Measurements from ENCODE around the gene ZNF823.

ZNF823 gene

DNA sequence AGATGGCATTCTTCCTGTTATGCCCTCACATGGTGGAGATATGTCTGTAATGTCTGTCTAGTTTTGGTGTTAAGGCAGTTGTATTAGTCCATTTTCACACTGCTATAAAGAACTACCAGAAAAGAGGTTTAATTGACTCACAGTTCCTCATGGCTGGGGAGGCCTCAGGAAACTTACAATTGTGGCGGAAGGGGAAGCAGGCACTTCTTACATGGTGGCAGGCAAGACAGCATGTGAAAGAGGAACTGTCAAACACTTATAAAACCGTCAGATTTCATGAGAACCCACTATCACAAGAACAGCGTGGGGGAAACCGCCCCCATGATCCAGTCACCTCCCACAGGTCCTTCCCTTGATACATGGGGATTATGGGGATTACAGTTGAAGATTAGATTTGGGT is 31.2 kb upstream of the ZNF823 start:
- DNase-seq (ENCODE audit: extremely low read depth, low read depth), result no peak
- no peak overlapping the region for H3K4me3 ChIP-seq (replicated peaks; ENCODE audit: low read depth, low read length)
- TF ChIP-seq, protein P1, sequence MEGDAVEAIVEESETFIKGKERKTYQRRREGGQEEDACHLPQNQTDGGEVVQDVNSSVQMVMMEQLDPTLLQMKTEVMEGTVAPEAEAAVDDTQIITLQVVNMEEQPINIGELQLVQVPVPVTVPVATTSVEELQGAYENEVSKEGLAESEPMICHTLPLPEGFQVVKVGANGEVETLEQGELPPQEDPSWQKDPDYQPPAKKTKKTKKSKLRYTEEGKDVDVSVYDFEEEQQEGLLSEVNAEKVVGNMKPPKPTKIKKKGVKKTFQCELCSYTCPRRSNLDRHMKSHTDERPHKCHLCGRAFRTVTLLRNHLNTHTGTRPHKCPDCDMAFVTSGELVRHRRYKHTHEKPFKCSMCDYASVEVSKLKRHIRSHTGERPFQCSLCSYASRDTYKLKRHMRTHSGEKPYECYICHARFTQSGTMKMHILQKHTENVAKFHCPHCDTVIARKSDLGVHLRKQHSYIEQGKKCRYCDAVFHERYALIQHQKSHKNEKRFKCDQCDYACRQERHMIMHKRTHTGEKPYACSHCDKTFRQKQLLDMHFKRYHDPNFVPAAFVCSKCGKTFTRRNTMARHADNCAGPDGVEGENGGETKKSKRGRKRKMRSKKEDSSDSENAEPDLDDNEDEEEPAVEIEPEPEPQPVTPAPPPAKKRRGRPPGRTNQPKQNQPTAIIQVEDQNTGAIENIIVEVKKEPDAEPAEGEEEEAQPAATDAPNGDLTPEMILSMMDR (IDR thresholded peaks at IDR 0.05; ENCODE audit: low read depth, low read length, missing control alignments), result no peak

DNA sequence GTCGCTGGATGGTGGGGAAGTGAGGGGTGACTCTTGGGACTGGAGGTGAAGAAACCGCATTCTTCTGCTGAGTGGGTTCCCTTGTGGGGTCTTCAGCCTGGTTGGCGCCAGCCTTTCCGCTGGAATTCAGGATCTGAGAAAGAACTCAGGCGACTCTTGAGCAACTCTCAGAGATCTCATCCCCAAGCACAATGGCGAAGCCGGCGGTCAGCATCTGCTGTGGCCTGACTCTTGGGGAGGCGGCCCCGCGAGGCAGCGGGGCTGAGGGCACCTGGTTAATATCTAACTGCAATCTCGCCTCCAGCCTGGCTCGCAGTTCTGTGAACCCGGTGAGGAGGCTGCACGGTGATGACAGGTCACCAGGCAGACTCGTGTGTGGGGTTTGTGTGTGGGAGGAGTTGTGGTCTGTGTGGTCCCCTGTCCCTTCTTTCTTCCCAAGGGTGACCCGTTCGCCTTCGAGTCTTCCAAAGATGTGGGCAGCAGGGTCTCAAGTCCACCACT is 28.9 kb upstream of the ZNF823 start:
- peak overlapping the region; percentile 77 for H3K4me3 ChIP-seq (replicated peaks; ENCODE audit: low read depth, low read length)
- DNase-seq (ENCODE audit: extremely low read depth, low read depth), result no peak
- TF ChIP-seq, protein P1 (IDR thresholded peaks at IDR 0.05; ENCODE audit: low read depth, low read length, missing control alignments), result no peak

DNA sequence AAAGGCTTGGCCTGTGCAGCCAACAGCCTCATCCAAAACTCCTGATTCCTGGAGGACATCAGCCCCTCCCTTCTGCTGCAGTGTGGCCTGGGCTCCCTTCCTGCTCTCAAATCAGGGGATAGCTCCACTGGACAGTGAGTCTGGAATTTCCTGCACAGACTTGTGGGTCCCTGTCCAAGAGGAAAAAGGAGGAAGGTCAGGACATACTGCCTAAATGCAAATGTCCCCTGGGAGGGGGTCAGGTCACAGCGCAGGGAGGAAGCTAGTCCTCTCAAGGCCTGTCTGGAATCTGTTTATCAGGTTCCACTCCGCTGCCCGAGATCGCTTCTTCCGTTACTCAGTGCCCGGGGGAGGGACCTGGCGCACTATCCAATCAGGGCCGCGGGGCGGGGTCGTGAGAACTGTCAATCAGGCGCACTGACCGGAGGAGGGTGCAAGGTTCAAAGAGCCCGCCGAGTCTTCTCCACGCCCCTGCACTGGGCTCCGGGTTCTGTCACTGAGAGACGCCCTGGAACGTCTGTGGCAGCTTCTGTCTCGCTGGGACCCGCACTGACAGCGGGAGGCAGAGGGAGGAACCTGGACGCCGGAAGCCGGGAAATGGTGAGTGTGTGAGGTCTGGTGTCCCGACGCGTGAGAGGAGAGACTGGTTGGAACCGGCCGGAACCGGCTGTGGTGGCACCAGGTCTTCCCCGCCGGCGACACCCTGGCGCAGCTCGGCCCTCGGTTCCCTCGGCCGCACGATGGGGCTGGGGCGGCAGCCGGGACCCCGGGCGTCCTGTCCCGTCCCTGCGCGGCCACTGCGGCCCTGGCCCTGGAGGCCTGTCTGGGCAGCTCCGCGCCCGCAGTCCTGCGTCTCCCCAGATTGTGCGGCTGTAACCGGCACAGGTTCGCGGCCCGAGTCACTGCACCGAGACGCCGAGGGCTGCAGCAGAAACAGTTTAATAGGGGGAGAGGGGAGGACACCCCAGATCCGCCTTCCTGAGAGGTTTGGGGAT is 28.1 kb upstream of the ZNF823 start, which contains the start of gene ZNF441:
ZNF441 (plus strand) TSS at position 404 of the 995 bp plus-strand sequence; CDS start at position 598, 194 bp downstream.
- TF ChIP-seq, protein P1 (IDR thresholded peaks at IDR 0.05; ENCODE audit: low read depth, low read length, missing control alignments), result no peak
- DNase-seq (ENCODE audit: extremely low read depth, low read depth), result peak; percentile 80
- H3K4me3 ChIP-seq (replicated peaks; ENCODE audit: low read depth, low read length), result peak within 1 kb of the TSS; percentile 77

DNA sequence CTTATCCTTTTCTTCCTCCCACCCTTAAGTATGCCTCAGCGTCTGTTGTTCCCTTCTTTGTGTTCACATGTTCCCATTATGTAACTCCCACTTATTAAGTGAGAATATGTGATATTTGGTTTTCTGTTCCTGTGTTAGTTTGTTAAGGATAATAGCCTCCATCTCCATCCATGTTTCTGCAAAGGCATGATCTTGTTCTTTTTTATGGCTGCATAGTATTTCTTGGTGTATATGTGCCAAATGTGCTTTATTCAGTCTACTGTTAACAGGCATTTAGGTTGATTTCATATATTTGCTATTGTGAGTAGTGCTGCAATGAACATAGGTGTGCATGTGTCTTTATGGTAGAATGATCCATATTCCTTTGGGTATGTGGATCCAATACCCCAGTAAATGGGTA is 24.9 kb upstream of the ZNF823 start:
- TF ChIP-seq, protein P1 (IDR thresholded peaks at IDR 0.05; ENCODE audit: low read depth, low read length, missing control alignments), result no peak
- DNase-seq (ENCODE audit: extremely low read depth, low read depth), result no peak
- H3K4me3 ChIP-seq (replicated peaks; ENCODE audit: low read depth, low read length), result no peak overlapping the region

DNA sequence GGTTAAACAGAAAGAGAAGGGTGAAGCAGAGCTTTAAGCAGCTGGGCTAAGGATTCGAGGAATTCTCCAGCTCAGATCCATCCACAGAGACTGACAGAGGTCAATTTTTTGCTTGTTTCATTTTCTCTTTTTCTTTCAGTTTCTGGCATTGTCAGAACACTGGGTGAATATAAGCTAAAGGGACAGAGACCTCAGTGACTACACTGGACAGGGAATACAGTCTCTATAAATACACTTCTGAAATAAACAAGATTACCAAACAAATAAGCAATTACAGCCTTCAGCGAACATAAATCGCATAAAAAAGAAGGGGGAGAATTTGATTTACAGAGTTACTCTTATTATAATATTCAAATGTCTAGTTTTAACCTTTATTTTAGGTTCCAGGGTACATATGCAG is 24.4 kb upstream of the ZNF823 start:
- H3K4me3 ChIP-seq (replicated peaks; ENCODE audit: low read depth, low read length), result no peak overlapping the region
- no peak for DNase-seq (ENCODE audit: extremely low read depth, low read depth)
- TF ChIP-seq, protein P1 (IDR thresholded peaks at IDR 0.05; ENCODE audit: low read depth, low read length, missing control alignments), result no peak

DNA sequence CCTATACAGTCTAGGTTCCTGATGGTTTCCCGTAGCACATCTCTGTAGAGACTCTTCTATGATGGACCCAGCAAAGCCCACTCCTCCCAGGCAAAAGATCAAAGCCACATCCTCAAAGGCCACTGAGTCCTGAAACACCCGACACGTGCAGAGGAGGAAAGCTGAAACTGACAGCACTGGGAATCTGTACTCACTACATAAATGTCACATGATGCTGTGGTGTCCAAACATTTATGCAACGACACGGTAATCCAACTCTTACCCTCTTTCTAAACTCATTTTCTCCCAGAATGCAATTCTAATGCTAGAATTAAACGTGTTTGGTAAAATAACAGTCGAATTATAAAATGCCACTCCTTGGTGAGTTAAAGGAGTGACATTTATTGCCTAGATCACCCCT is 21.1 kb upstream of the ZNF823 start:
- DNase-seq (ENCODE audit: extremely low read depth, low read depth), result no peak
- TF ChIP-seq, protein P1 (IDR thresholded peaks at IDR 0.05; ENCODE audit: low read depth, low read length, missing control alignments), result no peak
- H3K4me3 ChIP-seq (replicated peaks; ENCODE audit: low read depth, low read length), result no peak overlapping the region
